Heart right ventricle (tissue), 16 donors: ENCODE data around the gene CYP4B1. TPM values are rescaled to one million over a fixed set of nuclear protein-coding genes. Genes with fewer than 3 reads are reported as not detected.
"Not testable (repeated sequence)": the region's sequence is repeated elsewhere in the genome, so short reads cannot be mapped to it uniquely, and the experiment has no call there.

ENCODE experiments used
- ATAC-seq, 8 donors: fragments of 200-7000 bp; cut with Tn5 transposase; one replicate each; pipeline ENCODE4 v1.9.1; 2020; ENCODE audit warnings: mild to moderate bottlenecking in 8 of 8, moderate library complexity in 8 of 8, moderate number of reproducible peaks in 1 of 8
- DNase-seq, 2 donors: peaks; one replicate each; pipeline ENCODE4 v3.0.0-alpha.2; 2020
- H3K27ac ChIP-seq, 10 donors: fragments of 200-600 bp; sonication (generic) in 2 of 10; one replicate each; pipeline versions ENCODE4 v1.5.0 to v1.8.0; 2020 to 2022; ENCODE audit warnings: mild to moderate bottlenecking in 3 of 10
- H3K27me3 ChIP-seq, 7 donors: fragments of 200-600 bp; one replicate each; pipeline ENCODE4 v1.8.0; 2021 to 2022; ENCODE audit warnings: mild to moderate bottlenecking in 2 of 7
- H3K36me3 ChIP-seq, 9 donors: fragments of 200-600 bp; sonication (generic) in 1 of 9; one replicate each; pipeline versions ENCODE4 v1.5.0 to v1.8.0; 2020 to 2022; ENCODE audit warnings: mild to moderate bottlenecking in 2 of 9
- H3K4me1 ChIP-seq, 9 donors: fragments of 200-600 bp; sonication (generic) in 1 of 9; one replicate each; pipeline versions ENCODE4 v1.5.0 to v1.8.0; 2020 to 2022; ENCODE audit warnings: mild to moderate bottlenecking in 4 of 9
- H3K4me3 ChIP-seq, 10 donors: fragments of 200-600 bp; sonication (generic) in 2 of 10; one replicate each; pipeline versions ENCODE4 v1.5.0 to v1.8.0; 2020 to 2022; ENCODE audit warnings: mild to moderate bottlenecking in 7 of 10, moderate library complexity in 2 of 10
- H3K9me3 ChIP-seq, 11 donors: fragments of 200-600 bp in 10 of 11; sonication (generic) in 2 of 11; one replicate each; pipeline versions ENCODE4 v1.5.0 to v1.8.0; 2013 to 2022; ENCODE audit warnings: mild to moderate bottlenecking in 2 of 11, control low read depth in 1 of 11, moderate library complexity in 1 of 11
- WGBS, 2 donors: extraction: QIAGEN DNeasy Blood & Tissue Kit; methylation state at CpG; one replicate each; pipeline ENCODE4 v1.1.7; 2013; ENCODE audit warnings: inconsistent platforms in 1 of 2; 5-methylcytosine and 5-hydroxymethylcytosine counted together
- intact Hi-C, 10 donors: fragments of 100-400 bp; cut with DNase I; formaldehyde crosslinking; loops; one replicate each; pipeline versions ENCODE4 v1.11.1 to v1.14.2; 2022
- polyA plus RNA-seq, 2 donors: library from polyadenylated mRNA; stranded (reverse); fragments of 200-250 nt; gene quantifications; one replicate each; pipeline ENCODE4 v1.2.3, GENCODE V29; 2013
- total RNA-seq, 10 donors: library from RNA; stranded (reverse); fragmentation: NEBNext Ultra II Directional in 3 of 10; extraction: Animal tissue kit (Norgen Biotek cat#: 25700) in 3 of 10; gene quantifications; one replicate each; pipeline versions ENCODE4 v1.2.1 to v1.2.4, GENCODE V29; 2021 to 2023
- TF ChIP-seq, protein P1 (sequence below), 9 donors: fragments of 200-600 bp; sonication (generic) in 2 of 9; IDR thresholded peaks; one replicate each; pipeline versions ENCODE4 v1.5.0 to v1.8.0; 2021 to 2022; ENCODE audit warnings: antibody characterized with exemption in 9 of 9, mild to moderate bottlenecking in 5 of 9, moderate library complexity in 1 of 9
- donor health status: Arrhythmogenic right ventricular cardiomyopathy.
- donor health status: ischemic (EF 13 %, LVEDD 7.1; RV severe dilation, severe dysfunction).
- donor health status: healthy with polysubstance abuse.
- donor health status: DM: no; HTN: yes; CAD: no.
- donor health status: DM: no; HTN: no; CAD: no.
- donor health status: ischemic (EF 25% LVEDD 6.9; RV normal size, moderate dysfunction).
- donor health status: ischemic (EF 25% LVEDD 5.7; RV mildly dilated, moderate dysfunction).
- donor health status: healthy.
- donor health status: DM: yes; HTN: yes; CAD: no.
- donor health status: Ischemic cardiomyopathy.
- donor health status: ischemic (EF 35%, LVEDD 5.7; RV mildly dilated, moderate dysfunction).
- donor health status: nonischemic (EF 11% LVEDD 7.7; RV severe dilation, severe dysfunction).
- donor health status: DM: yes; HTN: yes; CAD: no.
- donor health status: PGD.
- donor health status: ischemic (EF 29% LVEDD 5.4; RV normal size, mild dysfunction).
- donor health status: nonischemic (EF 23%, LVEDD 6.1; RV moderate dilation, normal function).

The CYP4B1 gene
- total and polyA plus RNA-seq, 12 donors: 0.77 to 33.2 (median 6.3) TPM

- no peak overlapping the region for H3K27ac ChIP-seq
- intact Hi-C loops: no loop called here
- H3K9me3 ChIP-seq: peaks cover 0 to 32% (median 3%) of the 10 kb centered on the region in 11 donors
- no peak overlapping the region for H3K4me3 ChIP-seq
- ATAC-seq (no peak), DNase-seq (no peak)
- H3K36me3 ChIP-seq: no peaks in the 10 kb centered on the region
- H3K4me1 ChIP-seq: no peaks in the 10 kb centered on the region
- H3K27me3 ChIP-seq: no peaks in the 10 kb centered on the region
- TF ChIP-seq, protein P1, sequence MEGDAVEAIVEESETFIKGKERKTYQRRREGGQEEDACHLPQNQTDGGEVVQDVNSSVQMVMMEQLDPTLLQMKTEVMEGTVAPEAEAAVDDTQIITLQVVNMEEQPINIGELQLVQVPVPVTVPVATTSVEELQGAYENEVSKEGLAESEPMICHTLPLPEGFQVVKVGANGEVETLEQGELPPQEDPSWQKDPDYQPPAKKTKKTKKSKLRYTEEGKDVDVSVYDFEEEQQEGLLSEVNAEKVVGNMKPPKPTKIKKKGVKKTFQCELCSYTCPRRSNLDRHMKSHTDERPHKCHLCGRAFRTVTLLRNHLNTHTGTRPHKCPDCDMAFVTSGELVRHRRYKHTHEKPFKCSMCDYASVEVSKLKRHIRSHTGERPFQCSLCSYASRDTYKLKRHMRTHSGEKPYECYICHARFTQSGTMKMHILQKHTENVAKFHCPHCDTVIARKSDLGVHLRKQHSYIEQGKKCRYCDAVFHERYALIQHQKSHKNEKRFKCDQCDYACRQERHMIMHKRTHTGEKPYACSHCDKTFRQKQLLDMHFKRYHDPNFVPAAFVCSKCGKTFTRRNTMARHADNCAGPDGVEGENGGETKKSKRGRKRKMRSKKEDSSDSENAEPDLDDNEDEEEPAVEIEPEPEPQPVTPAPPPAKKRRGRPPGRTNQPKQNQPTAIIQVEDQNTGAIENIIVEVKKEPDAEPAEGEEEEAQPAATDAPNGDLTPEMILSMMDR (IDR thresholded peaks at IDR 0.05): no peak
- WGBS, 2 donors: 73 to 86% methylated on average over 1 of the region's 1 CpG
Measured at GRCh38 chr1:46784666-46785065, 14.2 kb upstream of the CYP4B1 start.

GRCh38 chr1:46788634-46789033 lies 10.2 kb upstream of the CYP4B1 start:
- WGBS, 2 donors: 60 to 72% methylated on average over 4 of the region's 4 CpGs

DNA sequence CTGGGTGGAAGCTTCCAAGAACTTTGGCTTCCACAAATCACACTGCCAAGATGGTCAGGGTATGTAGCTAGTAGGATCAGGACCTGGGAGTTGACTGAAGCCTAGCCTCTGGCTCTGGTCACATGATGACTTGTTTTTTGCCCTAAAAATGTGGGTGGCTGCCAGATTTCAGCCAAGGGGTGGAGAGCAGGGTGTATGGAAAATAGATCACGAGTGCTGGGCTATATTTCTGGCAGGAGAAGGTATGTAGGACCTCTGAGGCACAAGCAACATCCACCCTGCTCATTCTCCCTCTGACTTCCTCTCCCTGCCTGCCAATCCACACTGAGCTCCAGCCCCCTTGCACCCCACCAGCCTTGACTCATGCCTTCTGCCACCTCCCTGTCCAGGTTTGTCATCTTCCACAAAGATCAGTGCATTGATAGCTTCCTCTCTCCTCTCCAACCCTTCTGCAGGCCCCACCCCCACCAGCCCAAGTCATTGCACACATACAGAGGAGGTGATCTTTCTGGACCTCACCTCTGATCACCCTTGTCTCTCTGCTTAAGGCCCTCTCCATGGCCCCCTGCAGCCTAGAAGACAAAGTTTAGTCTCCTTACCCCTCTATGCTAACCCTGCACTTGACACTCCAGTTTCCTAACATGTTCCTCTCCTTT lies 8.3 kb upstream of the CYP4B1 start:
- Histone ChIP-seq H3K4me3 (no peak overlapping the region), H3K4me1 (no peaks in the 10 kb centered on the region), H3K9me3 (peaks cover 0 to 6% (median 0%) of the 10 kb centered on the region in 11 donors), H3K27ac (no peak overlapping the region), H3K27me3 (no peaks in the 10 kb centered on the region), H3K36me3 (no peaks in the 10 kb centered on the region)
- DNase-seq: no peak
- ATAC-seq: peak in 2 of 8 donors; percentile 19 to 25
- TF ChIP-seq, protein P1 (IDR thresholded peaks at IDR 0.05): no peak
- WGBS, 2 donors: 24 to 41% methylated on average over 1 of the region's 1 CpG
- intact Hi-C loops: no loop called here

More at GRCh38 chr1:46788634-46789033, 10.2 kb upstream of the CYP4B1 start:
- H3K4me1 ChIP-seq, H3K27ac ChIP-seq, intact Hi-C loops, H3K4me3 ChIP-seq, H3K36me3 ChIP-seq, ATAC-seq, H3K27me3 ChIP-seq, DNase-seq: not testable (repeated sequence)
- H3K9me3 ChIP-seq: peaks cover 0 to 20% (median 3%) of the 10 kb centered on the region in 11 donors

GRCh38 chr1:46793126-46793525 lies 5.7 kb upstream of the CYP4B1 start:
- Histone ChIP-seq H3K4me1 (peaks cover 0 to under 1% (median 0%) of the 10 kb centered on the region in 9 donors), H3K27ac (no peak overlapping the region), H3K4me3 (no peak overlapping the region), H3K9me3 (peaks cover 0 to 6% (median 0%) of the 10 kb centered on the region in 11 donors), H3K36me3 (no peaks in the 10 kb centered on the region), H3K27me3 (peaks cover 0 to 3% (median 0%) of the 10 kb centered on the region in 7 donors)
- TF ChIP-seq, protein P1 (IDR thresholded peaks at IDR 0.05): no peak
- WGBS, 2 donors: 76 to 79% methylated on average over 3 of the region's 3 CpGs
- intact Hi-C loops: no loop called here
- no peak for ATAC-seq
- no peak for DNase-seq
